ENCODE measurements around the gene SPIRE1. TPM values are rescaled to one million over a fixed set of nuclear protein-coding genes. Genes with fewer than 3 reads are reported as not detected.
"Not testable (repeated sequence)": the region's sequence is repeated elsewhere in the genome, so short reads cannot be mapped to it uniquely, and the experiment has no call there.

SPIRE1 gene
- total RNA-seq, 1 donor from 2014 or later, result 17.8 TPM

DNA sequence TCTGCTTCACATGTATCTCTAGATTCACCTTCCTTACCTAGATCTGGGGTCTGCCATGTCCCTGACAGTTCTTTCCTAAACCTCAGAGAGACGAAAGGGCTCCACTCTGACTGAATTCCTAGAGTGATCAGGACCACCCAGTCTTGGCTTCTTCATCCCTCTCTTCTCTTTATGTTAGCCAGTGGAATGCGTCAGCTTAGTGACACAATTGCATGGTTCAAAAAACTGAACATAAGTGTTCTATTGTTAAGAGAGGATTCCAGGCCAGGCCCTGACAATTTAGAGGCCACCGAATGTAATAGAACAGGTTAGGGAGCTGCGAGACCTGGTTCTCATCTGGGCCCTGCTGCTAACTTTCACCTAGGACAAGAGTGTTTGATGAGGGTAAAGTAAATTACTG, 240.2 kb downstream of the SPIRE1 start:
- no peak for DNase-seq (ENCODE audit: low spot score)

DNA sequence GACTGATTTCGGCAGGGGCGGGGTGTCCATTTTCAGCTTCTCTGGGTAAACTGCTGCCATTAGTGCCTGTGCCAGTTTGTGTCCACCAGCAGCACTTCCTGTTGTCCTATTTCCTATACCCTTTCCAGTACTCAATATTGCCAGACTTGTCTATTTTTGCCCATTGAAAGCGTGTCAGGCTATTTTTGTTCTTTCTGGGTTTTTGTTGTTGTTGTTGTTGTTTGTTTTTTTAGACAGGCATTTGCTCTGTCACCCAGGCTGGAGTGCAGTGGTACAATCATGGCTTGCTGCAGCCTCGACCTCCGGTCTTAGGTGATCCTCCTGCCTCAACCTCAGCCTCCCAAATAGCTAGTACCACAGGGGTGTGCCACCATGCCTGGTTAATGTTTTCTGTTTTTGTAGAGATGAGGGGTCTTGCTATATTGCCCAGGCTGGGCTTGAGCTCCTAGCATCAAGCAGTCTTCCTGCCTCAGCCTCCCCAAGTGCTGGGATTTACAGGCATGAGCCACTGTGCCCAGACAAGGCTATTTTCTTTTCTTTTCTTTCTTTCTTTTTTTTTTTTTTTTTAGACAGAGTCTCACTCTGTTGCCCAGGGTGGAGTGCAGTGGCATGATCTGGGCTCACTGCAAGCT, 241.7 kb downstream of the SPIRE1 start:
- no peak for DNase-seq (ENCODE audit: low spot score)

GRCh38 chr18:12411456-12411855, 246.5 kb downstream of the SPIRE1 start:
- DNase-seq (ENCODE audit: low spot score), result no peak

GRCh38 chr18:12410747-12411146, 247.2 kb downstream of the SPIRE1 start:
- not testable (repeated sequence) for DNase-seq (ENCODE audit: low spot score)

GRCh38 chr18:12410081-12410481, 247.8 kb downstream of the SPIRE1 start:
- no peak for DNase-seq (ENCODE audit: low spot score)

GRCh38 chr18:12409469-12409868, 248.4 kb downstream of the SPIRE1 start:
- DNase-seq (ENCODE audit: low spot score), result no peak

GRCh38 chr18:12408247-12408869, 249.5 kb downstream of the SPIRE1 start:
- no peak for DNase-seq (ENCODE audit: low spot score)

DNA sequence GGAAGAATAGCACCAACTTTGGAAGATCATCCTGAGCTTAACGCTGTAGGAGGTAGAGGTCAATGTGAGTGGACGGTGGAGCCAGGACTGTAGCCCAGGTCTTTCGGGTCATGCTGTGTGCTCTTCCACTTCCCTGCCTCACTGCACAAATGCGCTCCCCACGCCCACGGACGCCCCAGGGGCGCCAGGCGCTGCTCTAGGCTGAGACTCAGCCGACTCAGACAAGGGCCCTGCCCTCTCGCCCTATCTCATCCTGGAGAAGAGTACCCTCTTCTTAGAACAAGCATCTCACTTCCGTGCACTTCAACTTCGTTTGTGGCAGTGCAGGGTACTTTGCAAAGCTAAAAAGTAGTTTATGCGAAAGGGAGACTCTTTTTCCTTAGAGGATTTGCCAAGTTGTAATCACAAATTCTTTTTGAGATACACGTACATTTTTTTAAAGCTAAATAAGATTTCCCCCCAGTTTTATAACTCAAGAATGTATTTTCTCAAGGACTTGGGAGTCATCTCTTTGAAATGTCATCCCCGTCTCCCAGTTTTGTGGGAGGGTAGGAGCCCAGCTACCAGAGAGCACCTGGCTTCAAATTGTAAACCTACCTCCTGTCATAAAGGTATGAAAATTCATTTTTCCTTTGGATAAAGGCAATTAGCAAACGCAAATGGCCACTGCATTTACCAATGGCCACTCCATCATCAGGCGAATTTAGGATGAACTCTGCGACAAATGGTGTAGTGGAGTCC, 251.4 kb downstream of the SPIRE1 start:
- no peak for DNase-seq (ENCODE audit: low spot score)

- no peak for DNase-seq (ENCODE audit: low spot score)
Measured at GRCh38 chr18:12405066-12405465, 252.8 kb downstream of the SPIRE1 start.

- DNase-seq (ENCODE audit: low spot score), result no peak
Measured at GRCh38 chr18:12403601-12404506, 254.1 kb downstream of the SPIRE1 start.

GRCh38 chr18:12401881-12402280, 256.0 kb downstream of the SPIRE1 start:
- no peak for DNase-seq (ENCODE audit: low spot score)

DNA sequence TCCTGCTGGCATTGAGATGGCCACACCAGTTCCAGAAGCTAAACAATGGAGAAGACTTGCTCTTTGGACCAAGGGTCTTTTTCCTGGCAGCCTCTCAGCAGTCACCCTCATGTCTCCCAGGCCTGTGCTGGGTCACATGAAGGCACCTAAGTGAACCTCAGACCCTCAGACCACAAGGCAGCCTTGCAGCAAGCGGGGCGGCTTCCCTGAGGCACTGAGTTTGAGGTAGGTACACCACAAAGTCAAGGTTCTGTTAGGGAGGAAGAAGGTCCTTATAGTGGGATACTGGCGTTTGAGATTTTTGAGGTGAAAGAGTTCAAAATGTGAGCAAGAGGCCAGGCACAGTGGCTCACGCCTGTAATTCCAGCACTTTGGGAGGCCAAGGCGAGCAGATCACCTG, 258.7 kb downstream of the SPIRE1 start:
- no peak for DNase-seq (ENCODE audit: low spot score)

DNA sequence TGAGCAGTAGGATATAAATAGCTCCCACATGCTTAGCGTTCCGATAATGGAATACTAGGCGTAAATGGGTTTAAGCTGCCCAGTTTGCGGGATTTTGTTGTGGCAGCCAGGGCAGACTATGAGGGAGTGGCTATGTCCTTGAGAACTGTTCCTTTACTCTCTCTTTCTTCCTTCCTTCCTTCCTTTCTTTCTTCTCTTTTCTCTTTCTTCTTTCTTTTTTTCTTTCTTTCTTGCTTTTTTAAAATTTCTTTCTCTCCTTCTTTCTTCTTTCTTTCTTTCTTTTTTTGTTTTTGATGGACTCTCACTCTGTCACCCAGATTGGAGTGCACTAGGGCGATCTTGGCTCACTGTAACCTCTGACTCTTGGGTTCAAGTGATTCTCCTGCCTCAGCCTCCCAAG, 259.3 kb downstream of the SPIRE1 start:
- DNase-seq (ENCODE audit: low spot score), result no peak

- DNase-seq (ENCODE audit: low spot score), result no peak
Measured at GRCh38 chr18:12397793-12398192, 260.1 kb downstream of the SPIRE1 start.

- no peak for DNase-seq (ENCODE audit: low spot score)
Measured at GRCh38 chr18:12397254-12397653, 260.7 kb downstream of the SPIRE1 start.

Other genes with a start within 250 kb of the SPIRE1 start
- gene CEP76, start 44.6 kb upstream of the SPIRE1 start, total RNA-seq, result 3.7 TPM
- 61.5 TPM for gene PSMG2, start 44.9 kb upstream of the SPIRE1 start, total RNA-seq
- 31.0 TPM for gene PTPN2, start 226.1 kb upstream of the SPIRE1 start, total RNA-seq

Measured in mucosa of gallbladder (tissue), 1 donor.